ENCODE results near the gene HECW1. TPM values are rescaled to one million over a fixed set of nuclear protein-coding genes. Genes with fewer than 3 reads are reported as not detected.
"Not testable (repeated sequence)": the region's sequence is repeated elsewhere in the genome, so short reads cannot be mapped to it uniquely, and the experiment has no call there.

HECW1 gene
- total RNA-seq, 1 experiment from 2014 or later: 19.1 TPM

- Histone ChIP-seq H3K36me3 (peaks cover 6% of the 10 kb centered on the region), H3K27me3 (replicated peaks) (no peaks in the 10 kb centered on the region), H3K4me1 (replicated peaks) (peaks cover 36% of the 10 kb centered on the region), H3K4me3 (no peak overlapping the region), H3K9me3 (replicated peaks) (no peaks in the 10 kb centered on the region), H3K27ac (no peak overlapping the region)
- DNase-seq (ENCODE audit: low read depth in 1 of 2, low spot score in 2 of 2): no peak
These were observed 476.2 kb downstream of the HECW1 start for GRCh38 chr7:43588477-43589132.

GRCh38 chr7:43589133-43589478, 476.7 kb downstream of the HECW1 start:
- peaks cover 36% of the 10 kb centered on the region for H3K4me1 ChIP-seq (replicated peaks)

GRCh38 chr7:43589728-43590127, 477.3 kb downstream of the HECW1 start:
- no peaks in the 10 kb centered on the region for H3K9me3 ChIP-seq (replicated peaks)
- no peak overlapping the region for H3K4me3 ChIP-seq
- no peak overlapping the region for H3K27ac ChIP-seq
- H3K36me3 ChIP-seq: peaks cover 5% of the 10 kb centered on the region; the same call in 1 of the 2 replicates
- H3K4me1 ChIP-seq (replicated peaks): peaks cover 30% of the 10 kb centered on the region
- H3K27me3 ChIP-seq (replicated peaks): no peaks in the 10 kb centered on the region
- no peak for DNase-seq (ENCODE audit: low read depth in 1 of 2, low spot score in 2 of 2)

More at GRCh38 chr7:43589133-43589478, 476.7 kb downstream of the HECW1 start:
- H3K27ac ChIP-seq: no peak overlapping the region
- DNase-seq (ENCODE audit: low read depth in 1 of 2, low spot score in 2 of 2): no peak
- no peaks in the 10 kb centered on the region for H3K27me3 ChIP-seq (replicated peaks)
- H3K9me3 ChIP-seq (replicated peaks): no peaks in the 10 kb centered on the region
- no peak overlapping the region for H3K4me3 ChIP-seq
- peaks cover 5% of the 10 kb centered on the region; the same call in 1 of the 2 replicates for H3K36me3 ChIP-seq

GRCh38 chr7:43590862-43591557, 478.6 kb downstream of the HECW1 start:
- Histone ChIP-seq H3K9me3 (replicated peaks) (no peaks in the 10 kb centered on the region), H3K36me3 (peaks cover 8% of the 10 kb centered on the region), H3K27me3 (replicated peaks) (no peaks in the 10 kb centered on the region), H3K27ac (no peak overlapping the region), H3K4me1 (replicated peaks) (peaks cover 17% of the 10 kb centered on the region), H3K4me3 (no peak overlapping the region)
- DNase-seq (ENCODE audit: low read depth in 1 of 2, low spot score in 2 of 2): no peak

GRCh38 chr7:43591558-43592180, 479.2 kb downstream of the HECW1 start:
- peaks cover 17% of the 10 kb centered on the region for H3K4me1 ChIP-seq (replicated peaks)
- H3K27ac ChIP-seq: no peak overlapping the region
- no peak for DNase-seq (ENCODE audit: low read depth in 1 of 2, low spot score in 2 of 2)
- H3K27me3 ChIP-seq (replicated peaks): no peaks in the 10 kb centered on the region
- peaks cover 14% of the 10 kb centered on the region for H3K36me3 ChIP-seq
- no peak overlapping the region for H3K4me3 ChIP-seq
- no peaks in the 10 kb centered on the region for H3K9me3 ChIP-seq (replicated peaks)

- H3K36me3 ChIP-seq: peaks cover 20% of the 10 kb centered on the region
- H3K9me3 ChIP-seq (replicated peaks): no peaks in the 10 kb centered on the region
- no peak overlapping the region for H3K4me3 ChIP-seq
- no peak for DNase-seq (ENCODE audit: low read depth in 1 of 2, low spot score in 2 of 2)
- H3K27me3 ChIP-seq (replicated peaks): no peaks in the 10 kb centered on the region
- peaks cover 17% of the 10 kb centered on the region for H3K4me1 ChIP-seq (replicated peaks)
- no peak overlapping the region for H3K27ac ChIP-seq
These were observed 479.9 kb downstream of the HECW1 start for GRCh38 chr7:43592326-43592725.

GRCh38 chr7:43593010-43593409, 480.6 kb downstream of the HECW1 start:
- peaks cover 27% of the 10 kb centered on the region for H3K36me3 ChIP-seq
- H3K4me3 ChIP-seq: no peak overlapping the region
- no peaks in the 10 kb centered on the region for H3K9me3 ChIP-seq (replicated peaks)
- H3K27ac ChIP-seq: no peak overlapping the region
- no peak for DNase-seq (ENCODE audit: low read depth in 1 of 2, low spot score in 2 of 2)
- peaks cover 17% of the 10 kb centered on the region for H3K4me1 ChIP-seq (replicated peaks)
- no peaks in the 10 kb centered on the region for H3K27me3 ChIP-seq (replicated peaks)

- no peaks in the 10 kb centered on the region for H3K9me3 ChIP-seq (replicated peaks)
- no peak overlapping the region for H3K27ac ChIP-seq
- H3K4me3 ChIP-seq: no peak overlapping the region
- peaks cover 17% of the 10 kb centered on the region for H3K4me1 ChIP-seq (replicated peaks)
- no peaks in the 10 kb centered on the region for H3K27me3 ChIP-seq (replicated peaks)
- DNase-seq (ENCODE audit: low read depth in 1 of 2, low spot score in 2 of 2): no peak
- H3K36me3 ChIP-seq: peaks cover 31% of the 10 kb centered on the region
These were observed 481.6 kb downstream of the HECW1 start for GRCh38 chr7:43594020-43594419.

- not testable (repeated sequence) for H3K27ac ChIP-seq; H3K4me1 ChIP-seq (replicated peaks); DNase-seq (ENCODE audit: low read depth in 1 of 2, low spot score in 2 of 2); H3K27me3 ChIP-seq (replicated peaks); H3K9me3 ChIP-seq (replicated peaks); H3K4me3 ChIP-seq
- H3K36me3 ChIP-seq: peaks cover 49% of the 10 kb centered on the region
These were observed 484.0 kb downstream of the HECW1 start for GRCh38 chr7:43596426-43596825.

GRCh38 chr7:43600056-43600455, 487.6 kb downstream of the HECW1 start:
- DNase-seq (ENCODE audit: low read depth in 1 of 2, low spot score in 2 of 2): no peak
- no peak overlapping the region for H3K27ac ChIP-seq
- peaks cover 73% of the 10 kb centered on the region for H3K36me3 ChIP-seq
- H3K9me3 ChIP-seq (replicated peaks): no peaks in the 10 kb centered on the region
- H3K4me1 ChIP-seq (replicated peaks): peaks cover 5% of the 10 kb centered on the region; the same call in 1 of the 2 replicates
- H3K4me3 ChIP-seq: no peak overlapping the region
- H3K27me3 ChIP-seq (replicated peaks): no peaks in the 10 kb centered on the region

- H3K4me1 ChIP-seq (replicated peaks): no peaks in the 10 kb centered on the region
- H3K9me3 ChIP-seq (replicated peaks): no peaks in the 10 kb centered on the region
- no peak for DNase-seq (ENCODE audit: low read depth in 1 of 2, low spot score in 2 of 2)
- no peak overlapping the region for H3K4me3 ChIP-seq
- peaks cover 64% of the 10 kb centered on the region for H3K36me3 ChIP-seq
- H3K27me3 ChIP-seq (replicated peaks): no peaks in the 10 kb centered on the region
- no peak overlapping the region for H3K27ac ChIP-seq
These were observed 489.8 kb downstream of the HECW1 start for GRCh38 chr7:43602256-43602655.

- no peak overlapping the region for H3K27ac ChIP-seq
- peaks cover 66% of the 10 kb centered on the region for H3K36me3 ChIP-seq
- DNase-seq (ENCODE audit: low read depth in 1 of 2, low spot score in 2 of 2): no peak
- no peaks in the 10 kb centered on the region for H3K4me1 ChIP-seq (replicated peaks)
- no peak overlapping the region for H3K4me3 ChIP-seq
- H3K27me3 ChIP-seq (replicated peaks): no peaks in the 10 kb centered on the region
- no peaks in the 10 kb centered on the region for H3K9me3 ChIP-seq (replicated peaks)
These were observed 491.8 kb downstream of the HECW1 start for GRCh38 chr7:43604251-43604650.

- Histone ChIP-seq H3K27ac (no peak overlapping the region), H3K4me3 (no peak overlapping the region), H3K36me3 (peaks cover 62% of the 10 kb centered on the region), H3K27me3 (replicated peaks) (no peaks in the 10 kb centered on the region), H3K9me3 (replicated peaks) (no peaks in the 10 kb centered on the region), H3K4me1 (replicated peaks) (peaks cover 15% of the 10 kb centered on the region)
- no peak for DNase-seq (ENCODE audit: low read depth in 1 of 2, low spot score in 2 of 2)
These were observed 496.6 kb downstream of the HECW1 start for GRCh38 chr7:43609097-43609496.

- H3K9me3 ChIP-seq (replicated peaks): no peaks in the 10 kb centered on the region
- H3K36me3 ChIP-seq: peaks cover 67% of the 10 kb centered on the region
- DNase-seq (ENCODE audit: low read depth in 1 of 2, low spot score in 2 of 2): no peak
- no peaks in the 10 kb centered on the region for H3K27me3 ChIP-seq (replicated peaks)
- H3K4me1 ChIP-seq (replicated peaks): peaks cover 15% of the 10 kb centered on the region
- no peak overlapping the region for H3K27ac ChIP-seq
- no peak overlapping the region for H3K4me3 ChIP-seq
These were observed 499.7 kb downstream of the HECW1 start for GRCh38 chr7:43612128-43612527.
